Stimulated activated CD4-positive, alpha-beta T cell treated with anti-CD3 and anti-CD28 coated beads, Interleukin-1b, Interleukin-23, amount 100 ng/mL, for 24 hours (primary cell): Measurements from ENCODE around the gene ADORA1.

Experiments
- DNase-seq, 4 experiments: peaks; one replicate each; pipeline ENCODE4 v3.0.0-alpha.2; 2020; ENCODE audit warnings: low read depth in 4 of 4, low spot score in 1 of 4

The ADORA1 gene

GRCh38 chr1:203153989-203154821, 26.7 kb downstream of the ADORA1 start:
- no peak for DNase-seq

GRCh38 chr1:203156280-203156679, 28.8 kb downstream of the ADORA1 start:
- no peak for DNase-seq

GRCh38 chr1:203158423-203158822, 30.9 kb downstream of the ADORA1 start:
- DNase-seq: no peak

GRCh38 chr1:203158960-203159665, 31.6 kb downstream of the ADORA1 start:
- no peak for DNase-seq

GRCh38 chr1:203159844-203160243, 32.3 kb downstream of the ADORA1 start:
- DNase-seq: no peak

GRCh38 chr1:203161175-203161574, 33.6 kb downstream of the ADORA1 start:
- no peak for DNase-seq

- DNase-seq: no peak
Observed at GRCh38 chr1:203161703-203162102, 34.2 kb downstream of the ADORA1 start.

GRCh38 chr1:203162403-203162802, 34.9 kb downstream of the ADORA1 start:
- DNase-seq: no peak

GRCh38 chr1:203163891-203164635, 36.5 kb downstream of the ADORA1 start:
- no peak for DNase-seq

- DNase-seq: no peak
Observed at GRCh38 chr1:203165101-203165799, 37.7 kb downstream of the ADORA1 start.

- DNase-seq: no peak
Observed at GRCh38 chr1:203165800-203166161, 38.3 kb downstream of the ADORA1 start.

- no peak for DNase-seq
Observed at GRCh38 chr1:203166192-203166940, 38.8 kb downstream of the ADORA1 start.

- DNase-seq: no peak
Observed at GRCh38 chr1:203167026-203167912, 39.7 kb downstream of the ADORA1 start.

- no peak for DNase-seq
Observed at GRCh38 chr1:203167913-203168200, 40.3 kb downstream of the ADORA1 start.

GRCh38 chr1:203168256-203168786, 40.8 kb downstream of the ADORA1 start:
- no peak for DNase-seq

- no peak for DNase-seq
Observed at GRCh38 chr1:203168991-203169390, 41.5 kb downstream of the ADORA1 start.

GRCh38 chr1:203169770-203170520, 42.4 kb downstream of the ADORA1 start:
- DNase-seq: no peak

GRCh38 chr1:203170625-203171330, 43.3 kb downstream of the ADORA1 start:
- no peak for DNase-seq
